Measurements from ENCODE around the gene ADARB2.
A peak's percentile ranks its signal among the peaks of the same experiment; 100 is the strongest.

Gene ADARB2

DNA sequence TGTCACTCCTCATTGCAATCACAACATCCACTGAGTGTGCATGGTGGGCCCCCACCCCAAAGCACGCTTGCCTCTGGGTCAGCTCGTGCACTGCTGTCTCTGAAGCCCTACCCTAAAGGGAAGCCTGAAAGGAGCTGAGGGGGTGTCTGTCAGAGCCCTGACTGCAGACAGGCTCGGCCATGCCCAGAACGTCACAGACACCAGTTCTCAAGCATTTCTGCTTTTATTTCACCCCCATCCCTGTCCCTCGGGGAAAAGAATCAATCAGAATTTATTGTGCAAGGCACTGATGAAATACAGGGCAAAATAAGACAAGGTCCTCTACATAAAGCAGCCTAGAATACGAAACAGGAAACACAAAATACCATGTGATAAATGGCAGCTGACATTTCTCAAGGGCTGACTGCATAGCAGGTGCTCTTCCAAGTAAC lies 449.3 kb downstream of the ADARB2 start:
- DNase-seq (ENCODE audit: low spot score), result no peak

DNA sequence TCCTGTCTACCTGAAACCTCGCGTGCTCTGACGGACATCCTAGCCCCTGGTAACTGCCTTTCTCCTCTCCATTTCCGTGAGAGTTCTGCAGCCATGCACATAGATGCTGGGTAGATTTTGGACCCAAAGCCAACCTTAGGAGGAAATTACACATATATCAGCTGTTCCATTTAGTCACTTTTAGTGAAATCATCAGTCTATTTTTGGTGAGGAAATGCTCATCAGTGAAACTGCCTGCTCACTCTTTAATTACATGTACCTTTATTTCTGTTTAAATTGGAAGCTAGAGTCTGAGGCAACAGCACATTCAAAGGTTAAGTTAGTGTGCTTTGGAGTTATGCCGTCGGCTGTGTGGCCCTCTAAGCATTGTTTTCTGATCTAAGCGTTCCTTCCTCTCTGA lies 449.8 kb downstream of the ADARB2 start:
- no peak for DNase-seq (ENCODE audit: low spot score)

DNA sequence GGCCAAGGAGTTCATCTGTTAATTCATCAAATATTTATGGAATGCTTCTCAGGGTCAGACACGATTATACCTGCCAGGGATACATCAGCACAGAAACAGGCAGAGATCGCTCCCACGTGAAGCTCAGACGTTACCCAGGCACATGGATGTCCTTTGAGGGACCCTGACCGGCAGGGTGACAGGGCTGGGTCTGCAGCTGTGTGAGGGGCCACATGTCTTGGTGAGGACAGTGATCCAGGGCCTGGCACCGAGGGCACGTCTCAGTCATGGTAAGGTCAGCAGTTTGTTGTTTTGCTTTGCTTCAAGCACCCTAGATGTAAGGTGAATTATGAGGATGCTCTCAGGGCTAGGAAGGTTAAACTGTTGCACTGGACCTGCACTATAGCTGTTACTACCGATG lies 453.2 kb downstream of the ADARB2 start:
- no peak for DNase-seq (ENCODE audit: low spot score)

DNA sequence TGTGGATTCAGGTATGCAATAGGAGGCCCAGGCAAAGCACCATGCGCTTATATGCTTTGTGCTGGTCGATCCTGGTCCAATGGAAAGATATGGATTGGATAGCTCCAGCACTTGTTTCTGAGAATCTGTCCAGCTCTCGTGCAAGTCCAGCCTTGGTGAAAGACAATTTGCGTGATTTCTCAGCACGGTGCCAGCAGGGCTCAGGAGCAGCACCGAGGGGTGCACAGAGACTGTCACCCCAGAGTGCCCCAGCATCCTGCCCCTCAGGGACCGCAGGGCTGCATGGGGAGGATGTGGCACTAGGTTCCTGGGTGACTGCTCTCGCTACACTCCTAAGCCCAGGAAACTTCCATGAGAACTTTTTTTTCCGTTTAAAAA lies 455.9 kb downstream of the ADARB2 start:
- DNase-seq (ENCODE audit: low spot score), result no peak

DNA sequence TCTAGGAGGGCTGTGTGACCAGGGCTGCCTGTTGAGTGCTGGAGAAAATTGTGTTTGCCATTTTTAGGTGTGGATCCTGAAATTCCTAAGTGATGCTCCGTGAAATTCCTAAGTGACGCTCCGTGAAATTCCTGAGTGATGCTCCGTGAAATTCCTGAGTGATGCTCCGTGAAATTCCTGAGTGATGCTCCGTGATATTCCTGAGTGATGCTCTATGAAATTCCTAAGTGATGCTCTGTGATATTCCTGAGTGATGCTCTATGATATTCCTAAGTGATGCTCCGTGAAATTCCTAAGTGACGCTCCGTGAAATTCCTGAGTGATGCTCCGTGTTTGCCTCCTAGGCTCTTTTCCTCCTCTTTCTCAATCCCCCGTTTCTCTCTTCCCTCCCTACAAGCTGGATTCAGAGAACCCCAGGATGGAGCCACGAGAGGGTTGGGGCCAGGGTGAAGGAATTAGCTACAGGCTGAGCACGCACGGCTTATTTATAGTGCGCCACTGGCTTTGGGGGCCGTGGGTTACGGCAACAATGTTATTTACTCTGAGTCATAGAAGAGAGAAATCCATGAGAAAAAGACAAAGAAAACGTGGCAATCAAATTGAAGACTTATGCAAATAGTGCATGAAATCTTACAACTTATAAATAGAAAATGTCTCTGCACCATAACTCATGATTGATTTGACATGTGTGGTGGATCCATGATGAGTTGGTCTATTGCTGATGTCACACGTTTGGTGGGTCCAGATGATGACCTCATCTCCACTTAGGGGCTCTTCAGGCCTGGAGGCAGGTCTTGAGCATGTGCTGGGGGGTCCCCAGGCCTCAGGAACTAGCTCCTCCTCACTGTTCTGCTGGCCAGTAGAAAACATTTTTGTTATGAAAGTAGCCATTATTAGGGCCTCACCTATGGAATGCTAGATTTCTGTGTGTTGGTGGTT lies 456.6 kb downstream of the ADARB2 start:
- DNase-seq (ENCODE audit: low spot score), result no peak

DNA sequence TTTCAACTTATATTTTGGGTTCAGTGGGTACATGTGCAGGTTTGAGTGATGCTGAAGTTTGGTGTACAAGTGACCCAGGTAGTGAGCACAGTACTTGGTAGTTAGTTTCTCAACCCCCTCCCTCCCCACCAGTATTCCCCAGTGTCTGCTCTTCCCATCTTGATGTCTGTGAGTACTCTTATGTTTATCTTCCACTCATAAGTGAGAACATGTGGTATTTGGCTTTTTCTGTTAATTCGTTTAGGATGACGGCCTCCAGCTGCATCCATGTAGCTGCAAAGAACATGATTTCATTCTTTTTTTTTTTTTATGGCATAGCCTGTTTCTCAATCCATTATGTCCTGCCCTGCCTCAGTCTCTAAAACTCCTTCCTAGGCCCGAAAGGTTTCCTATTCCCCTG lies 459.0 kb downstream of the ADARB2 start:
- no peak for DNase-seq (ENCODE audit: low spot score)

DNA sequence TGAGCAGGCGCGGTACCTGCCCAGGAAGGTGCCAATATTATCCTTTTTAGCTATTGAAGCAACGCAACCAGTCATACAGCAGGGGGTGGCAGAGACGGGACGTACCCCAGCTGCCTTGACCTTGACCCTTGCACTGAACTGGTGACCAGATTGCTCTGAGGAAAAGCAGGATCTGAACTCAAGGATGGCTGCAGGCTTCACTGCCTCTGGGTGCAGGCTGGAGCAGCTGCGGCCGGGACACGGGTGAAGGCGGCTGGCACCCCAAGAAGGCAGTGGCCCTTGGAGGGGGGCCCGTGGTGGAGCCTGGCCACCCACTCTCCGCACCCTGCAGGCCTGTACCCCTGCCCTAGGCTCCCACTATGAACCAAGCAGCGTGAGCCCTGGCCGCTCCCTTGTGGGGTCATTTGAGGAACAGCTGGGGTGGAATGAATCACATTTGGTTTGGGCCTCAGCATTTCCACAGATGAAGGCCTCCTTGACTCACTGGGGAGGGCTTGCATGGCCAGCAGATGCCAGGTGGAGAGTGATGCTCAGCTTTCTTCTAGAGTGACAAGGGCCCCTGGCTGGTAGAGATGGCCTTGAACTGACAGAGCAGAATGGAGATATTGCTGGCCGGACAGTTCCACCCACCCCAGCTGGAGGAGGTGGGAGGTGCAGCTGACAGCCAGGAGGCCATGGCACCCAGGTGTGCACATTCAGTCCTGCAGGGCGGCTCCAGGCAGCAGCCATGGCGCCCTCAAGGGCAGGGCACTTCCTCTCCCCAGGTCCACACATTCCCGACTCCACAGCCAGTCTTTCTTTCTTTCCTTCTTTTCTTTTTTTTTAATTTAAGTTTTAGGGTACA lies 462.4 kb downstream of the ADARB2 start:
- no peak for DNase-seq (ENCODE audit: low spot score)

DNA sequence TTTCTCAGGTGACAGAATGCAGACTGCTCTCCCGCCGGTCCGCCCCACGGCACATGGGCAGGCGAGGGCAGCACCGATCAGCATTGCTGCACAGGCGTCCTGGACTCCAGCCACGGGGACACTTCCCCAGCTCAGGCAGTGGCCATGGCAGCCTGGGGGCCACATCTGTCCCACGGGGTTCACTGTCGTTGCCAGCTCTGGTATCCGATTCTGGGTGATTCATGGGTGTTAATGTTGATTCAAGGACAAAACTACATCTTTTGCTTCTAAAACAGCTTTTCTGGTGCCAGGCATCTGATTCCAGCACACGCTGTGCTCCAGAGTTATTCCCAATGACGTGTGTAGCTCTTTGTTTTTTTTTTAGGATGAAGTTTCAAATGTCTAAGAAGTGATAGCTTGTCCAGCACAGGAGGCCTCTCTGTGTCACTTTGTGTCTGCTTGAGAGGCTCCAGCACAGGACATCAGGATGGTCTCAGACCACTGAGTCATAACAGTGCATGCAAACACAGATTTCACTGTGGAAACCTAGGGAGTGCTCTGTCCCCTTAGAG lies 463.1 kb downstream of the ADARB2 start:
- no peak for DNase-seq (ENCODE audit: low spot score)

DNA sequence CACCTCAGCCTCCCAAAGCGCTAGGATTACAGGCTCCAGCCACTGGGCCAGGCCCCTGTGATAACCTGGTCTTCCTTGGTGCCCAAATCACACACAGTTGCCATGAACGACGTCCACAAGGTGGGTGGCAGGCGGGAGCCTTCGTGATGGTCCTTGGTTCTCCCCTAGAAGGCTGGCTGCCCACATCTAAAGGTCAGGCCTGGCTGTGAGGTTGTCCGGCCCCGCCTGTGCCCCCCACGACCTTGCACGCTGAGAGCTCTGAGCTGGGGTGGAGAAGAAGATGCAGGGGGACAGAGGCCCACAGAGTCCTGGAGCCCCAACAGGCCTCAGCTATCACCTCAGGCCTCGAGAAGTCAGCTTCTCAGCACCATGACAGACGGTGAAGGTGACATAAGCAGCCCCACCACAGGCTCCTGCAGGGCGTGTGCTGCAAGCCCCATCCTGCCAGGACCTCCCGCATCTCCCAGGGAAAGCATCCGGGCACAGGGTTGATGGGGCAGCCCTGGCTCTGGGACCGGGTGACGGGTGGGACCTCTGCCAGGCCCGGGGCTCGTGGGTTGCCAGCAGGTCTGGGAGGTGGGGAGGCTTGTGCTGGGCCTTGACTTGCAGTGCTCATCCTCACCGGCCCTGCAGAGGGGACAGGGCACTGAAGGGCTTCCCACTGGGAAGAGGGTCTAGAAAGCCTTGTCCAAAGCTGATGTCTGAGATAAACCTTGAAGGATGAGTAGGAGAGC lies 463.8 kb downstream of the ADARB2 start:
- DNase-seq (ENCODE audit: low spot score), result no peak

DNA sequence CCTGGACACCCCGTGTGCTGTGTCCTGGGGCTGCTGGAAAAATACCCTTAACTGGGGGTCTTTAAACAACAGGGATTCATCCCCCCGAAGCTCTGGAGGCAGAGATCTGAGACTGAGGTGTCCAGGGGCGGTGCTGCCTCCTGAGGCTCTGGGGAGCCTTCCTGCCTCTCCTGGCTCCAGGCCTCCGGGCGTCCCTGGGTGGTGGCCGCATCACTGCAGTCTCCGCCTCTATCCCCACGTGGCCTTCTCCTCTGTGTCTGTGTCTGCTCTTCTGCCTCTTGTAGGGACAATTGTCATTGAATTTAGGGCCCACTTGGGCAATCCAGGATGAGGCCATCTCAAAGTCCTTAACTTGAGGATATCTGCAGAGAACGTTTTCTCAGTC lies 464.6 kb downstream of the ADARB2 start:
- no peak for DNase-seq (ENCODE audit: low spot score)

DNA sequence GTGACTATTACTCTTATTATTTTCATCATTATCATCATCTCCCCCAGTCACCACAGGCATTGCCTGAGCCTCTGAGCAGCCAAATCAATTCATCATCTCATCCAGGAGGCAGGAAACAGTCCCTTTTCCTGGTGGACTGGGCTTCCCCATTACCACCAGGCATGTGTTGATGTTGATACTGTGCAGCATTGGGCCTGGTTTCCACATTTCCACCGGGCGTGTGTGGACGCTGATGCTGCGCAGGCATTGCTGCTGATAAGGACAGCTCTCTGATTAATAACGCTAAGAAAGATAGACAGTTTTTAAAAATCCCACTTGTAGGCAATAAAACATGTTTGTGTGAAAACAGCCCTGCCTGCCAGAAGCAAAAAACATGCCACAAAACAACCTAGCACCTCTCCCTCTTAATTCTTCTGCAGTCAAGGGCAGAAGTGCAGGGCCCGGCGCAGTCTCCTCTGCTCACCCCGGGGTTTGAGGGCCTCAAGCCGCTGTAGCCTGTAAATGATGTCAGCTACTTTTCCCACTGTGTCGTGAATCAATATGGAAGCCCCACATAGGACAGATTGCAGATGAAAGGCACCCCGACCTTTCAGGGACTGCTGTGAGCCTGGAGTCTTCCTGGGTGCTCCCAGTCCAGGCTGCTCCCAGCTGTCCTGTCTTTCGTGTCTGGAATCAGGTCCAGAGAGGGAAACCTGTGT lies 465.1 kb downstream of the ADARB2 start:
- no peak for DNase-seq (ENCODE audit: low spot score)

DNA sequence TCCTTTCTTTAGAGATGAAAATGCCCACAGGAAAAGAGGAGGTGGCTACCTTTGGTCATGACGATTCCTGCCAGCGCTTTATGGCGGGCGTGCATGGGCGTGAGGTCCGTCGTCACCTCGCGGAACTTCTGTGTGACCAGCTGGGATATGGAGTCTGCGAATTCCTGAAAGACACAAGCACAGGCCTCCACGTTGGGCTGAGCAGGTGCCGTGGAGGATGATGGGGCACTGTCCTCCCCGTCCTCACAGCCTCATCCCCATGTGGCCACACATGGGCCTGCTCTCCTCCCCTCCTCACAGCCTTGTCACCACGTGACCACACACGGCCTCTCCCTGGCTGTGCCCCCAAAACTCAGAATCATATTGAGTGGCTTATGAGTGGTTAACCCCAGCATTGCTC lies 466.4 kb downstream of the ADARB2 start:
- peak; percentile 29 for DNase-seq (ENCODE audit: low spot score)

DNA sequence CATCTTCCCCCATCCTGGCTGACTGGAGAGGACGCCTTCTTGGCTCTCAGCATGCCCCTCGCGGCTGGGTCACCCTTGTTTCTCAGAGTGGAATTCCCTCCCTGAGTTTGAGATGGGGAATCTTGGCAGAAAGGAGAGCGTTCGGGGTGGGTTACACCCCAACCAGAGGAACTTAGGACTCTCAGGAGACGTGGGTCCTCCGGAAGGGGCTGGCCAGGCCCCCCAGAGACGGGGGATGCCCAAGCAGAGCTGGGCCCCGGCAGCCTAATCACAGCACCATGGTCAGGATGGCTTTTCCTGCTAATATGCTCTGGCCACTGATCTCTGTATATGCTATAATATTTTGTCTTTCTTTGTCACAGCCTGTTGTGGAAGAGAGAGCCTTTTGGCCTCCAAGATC lies 466.8 kb downstream of the ADARB2 start:
- DNase-seq (ENCODE audit: low spot score), result no peak

DNA sequence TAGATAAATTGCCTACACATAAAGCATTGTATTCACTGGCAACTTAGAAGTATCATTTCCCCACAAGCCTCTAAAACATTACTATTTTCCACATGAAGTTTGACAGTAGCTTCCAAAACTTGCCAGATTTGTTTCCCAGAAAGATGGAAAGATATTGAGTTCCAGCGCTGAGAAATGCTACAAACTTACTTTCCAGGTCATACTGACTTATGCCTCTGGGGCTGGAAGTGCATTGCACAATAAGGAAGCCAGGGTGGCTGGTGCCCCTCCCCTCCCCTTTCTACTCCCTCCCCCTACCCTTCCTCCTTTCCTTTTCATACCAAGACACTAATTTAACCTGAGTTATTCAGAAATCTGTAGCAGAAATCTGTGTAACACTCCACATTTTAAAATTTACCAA lies 468.5 kb downstream of the ADARB2 start:
- DNase-seq (ENCODE audit: low spot score), result peak; percentile 27

DNA sequence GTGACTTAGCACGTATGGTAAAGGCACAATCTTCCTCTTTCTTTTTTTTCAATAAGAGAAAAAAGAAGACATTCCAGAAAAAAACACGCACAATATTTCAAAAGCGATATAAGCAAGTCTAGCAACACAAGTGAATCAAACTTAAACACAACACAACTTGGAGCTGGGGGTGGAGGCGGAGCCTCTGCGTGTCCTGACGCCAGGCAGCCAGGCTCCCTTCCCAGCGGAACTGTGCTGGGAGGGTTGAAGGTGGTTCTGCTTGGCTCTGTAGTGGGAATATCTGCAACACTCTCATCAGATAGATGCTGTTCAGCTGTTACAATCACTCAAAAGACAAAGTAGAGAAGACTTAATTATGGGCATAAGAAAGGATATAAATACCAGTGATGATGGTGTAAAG lies 469.8 kb downstream of the ADARB2 start:
- DNase-seq (ENCODE audit: low spot score), result peak; percentile 38

DNA sequence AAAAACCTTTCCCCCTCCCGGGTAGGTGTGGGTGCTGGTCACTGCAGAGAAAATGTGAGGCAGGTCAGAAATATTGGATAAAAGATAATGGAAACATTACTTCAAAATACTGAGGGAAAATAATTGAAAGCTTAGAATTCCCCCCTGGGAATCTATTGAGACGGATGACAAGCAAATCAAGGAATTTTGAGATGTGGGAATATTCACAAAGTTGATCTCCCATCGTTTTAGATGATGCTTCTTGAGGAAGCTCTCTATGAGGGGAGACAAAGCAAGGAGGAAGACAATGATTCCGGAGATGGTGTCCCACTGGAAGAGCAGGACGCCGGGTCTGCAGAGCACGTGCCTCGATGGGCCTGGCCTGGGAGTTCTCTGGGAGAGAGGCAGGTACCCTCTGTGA lies 470.2 kb downstream of the ADARB2 start:
- DNase-seq (ENCODE audit: low spot score), result peak; percentile 15

DNA sequence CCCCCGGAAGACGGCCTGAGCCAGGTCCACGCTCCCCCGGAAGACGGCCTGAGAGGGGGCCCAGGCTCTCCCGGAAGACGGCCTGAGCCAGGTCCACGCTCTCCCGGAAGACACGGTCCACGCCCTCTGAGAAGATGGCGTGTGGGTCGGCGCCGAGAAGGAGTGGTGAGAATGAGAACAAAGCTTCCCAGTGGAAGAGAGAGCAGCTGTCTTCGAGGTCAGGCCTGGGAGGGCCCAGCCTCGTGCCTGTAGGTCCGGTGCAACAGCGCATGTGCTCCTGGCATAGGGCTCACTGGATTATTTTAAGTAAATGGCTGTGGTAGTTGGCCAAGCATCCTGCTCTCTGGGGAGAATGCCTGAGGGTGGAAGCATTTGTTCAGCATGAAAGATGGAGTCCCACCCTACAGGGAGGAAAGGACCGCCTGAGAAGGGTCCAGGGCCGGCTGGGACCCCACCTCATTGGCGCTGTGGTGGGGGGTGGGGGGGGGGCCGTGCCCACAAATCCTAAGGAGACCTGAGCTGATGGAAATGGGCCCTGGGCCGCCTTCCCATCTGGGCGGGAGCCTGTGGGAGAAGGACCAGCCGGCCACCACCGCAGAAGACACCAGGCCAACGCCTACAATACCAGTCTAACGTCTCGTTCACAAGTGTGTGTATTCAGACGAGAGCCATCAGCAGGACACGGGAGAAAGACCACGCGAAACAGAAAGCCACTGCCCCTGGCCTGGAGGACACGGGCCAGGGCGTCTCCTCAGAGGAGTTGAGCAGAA lies 471.1 kb downstream of the ADARB2 start:
- peak; percentile 30 for DNase-seq (ENCODE audit: low spot score)

DNA sequence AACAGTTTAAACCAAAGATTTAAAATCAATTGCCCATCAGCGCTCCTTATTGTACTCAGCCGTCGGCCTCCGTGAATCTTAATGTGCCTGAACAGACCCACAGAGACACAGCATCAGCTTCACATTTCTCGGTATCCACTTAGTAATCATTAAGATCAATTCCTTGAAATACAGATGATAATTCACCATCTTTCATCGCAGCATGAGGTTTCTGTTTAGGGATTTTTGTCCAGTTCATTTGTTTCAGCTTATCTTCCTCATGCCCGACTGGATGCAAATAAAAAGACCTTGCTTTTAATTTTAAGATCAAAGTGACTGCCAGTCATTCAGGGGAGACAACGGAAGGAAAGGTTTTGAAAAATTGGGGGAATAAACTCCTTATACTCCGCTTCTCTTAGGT lies 473.3 kb downstream of the ADARB2 start:
- peak; percentile 23 for DNase-seq (ENCODE audit: low spot score)

DNA sequence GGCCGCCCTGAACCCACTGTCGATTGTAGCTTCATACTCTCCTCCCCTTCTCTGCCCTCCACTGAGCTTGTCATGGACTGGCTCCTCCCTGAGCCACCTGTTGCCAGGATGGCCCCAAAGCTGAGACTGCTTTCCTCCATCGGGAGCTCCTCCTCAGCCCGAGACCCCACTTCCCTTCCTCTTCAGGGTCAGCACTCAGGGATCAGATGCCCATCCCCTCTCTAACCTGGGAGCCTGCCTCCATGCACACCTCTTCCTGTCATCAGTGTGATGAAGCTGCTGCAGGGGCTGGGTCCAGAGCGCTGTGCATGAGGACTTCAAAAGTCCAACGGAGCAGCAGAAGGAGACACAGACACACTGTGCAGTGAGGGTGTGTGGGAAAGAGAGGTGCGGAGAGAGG lies 480.1 kb downstream of the ADARB2 start:
- DNase-seq (ENCODE audit: low spot score), result no peak

DNA sequence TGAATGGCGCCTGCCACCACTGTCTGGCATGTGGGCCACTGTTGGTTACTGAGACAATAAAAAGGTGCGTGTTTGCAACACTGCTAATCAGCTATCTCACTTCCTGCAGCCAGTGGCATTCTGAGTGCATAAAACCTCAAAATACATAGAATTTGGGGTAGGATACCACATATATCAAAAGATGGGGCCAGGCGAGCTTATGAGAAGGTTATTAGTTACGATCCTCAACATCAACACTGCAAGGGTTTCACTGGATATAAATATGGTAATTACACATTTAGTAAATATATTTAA lies 480.9 kb downstream of the ADARB2 start:
- no peak for DNase-seq (ENCODE audit: low spot score)

Data from ecto neural progenitor cell (in vitro differentiated cells).